Panc1 (cell line): ENCODE results near the gene CD300LB. TPM values are rescaled to one million over a fixed set of nuclear protein-coding genes. Genes with fewer than 3 reads are reported as not detected.
A peak's percentile ranks its signal among the peaks of the same experiment; 100 is the strongest.

Experiments used
- ATAC-seq: fragments of 200-7000 bp; cut with Tn5 transposase; 2 replicates; pipeline ENCODE4 v1.9.1; 2020; ENCODE audit warnings: mild to moderate bottlenecking, moderate library complexity
- BruUV-seq: library from RNA; stranded (reverse); fragments of 400-500 nt; replicated peaks from 2 replicates; lab custom pipeline; 2021; lab: Mats Ljungman, UMichigan
- CTCF ChIA-PET: fragments of 300-600 bp; sonication (Branson Sonifier 250); formaldehyde crosslinking; loops from one replicate; lab custom pipeline; 2022; ENCODE audit warnings: antibody characterized with exemption; lab: Charles Lee
- POLR2A ChIA-PET: fragments of 300-600 bp; sonication (Branson Sonifier 250); formaldehyde crosslinking; loops from one replicate; lab custom pipeline; 2022; ENCODE audit warnings: antibody characterized with exemption; lab: Charles Lee
- DNase-seq: peaks from one replicate; pipeline ENCODE4 v3.0.0-alpha.2; 2010; ENCODE audit warnings: low read depth, low spot score
- H3K27ac ChIP-seq: 2 replicates; pipeline ENCODE4 v1.5.1; 2011; ENCODE audit warnings: mild to moderate bottlenecking, low read length, inconsistent platforms
- H3K27me3 ChIP-seq: fragments of 200-500 bp; sonication (Bioruptor generic); 2 replicates; pipeline ENCODE4 v1.6.0; 2014; ENCODE audit warnings: low read length, inconsistent platforms; ENCODE audit not compliant: control insufficient read depth, insufficient read depth
- H3K36me3 ChIP-seq: fragments of 200-500 bp; sonication (Bioruptor generic); 2 replicates; pipeline ENCODE4 v1.5.1; 2014; ENCODE audit warnings: inconsistent platforms, mild to moderate bottlenecking, low read length, moderate library complexity; ENCODE audit not compliant: control insufficient read depth, insufficient read depth
- H3K4me1 ChIP-seq: 2 replicates; pipeline ENCODE4 v1.5.1; 2011; ENCODE audit warnings: inconsistent platforms, mild to moderate bottlenecking, low read length, moderate library complexity; ENCODE audit not compliant: control insufficient read depth, insufficient read depth
- H3K4me3 ChIP-seq, 2 experiments: 2 replicates each; pipeline ENCODE4 v1.5.1; 2011 to 2012; ENCODE audit warnings: low read depth in 2 of 2, low read length in 2 of 2, mild to moderate bottlenecking in 2 of 2, inconsistent platforms in 1 of 2, moderate library complexity in 1 of 2
- H3K9me3 ChIP-seq: fragments of 200-500 bp; sonication (Bioruptor generic); 2 replicates; pipeline ENCODE4 v1.5.1; 2014; ENCODE audit warnings: low read depth, mild to moderate bottlenecking, inconsistent platforms, low read length, moderate library complexity; ENCODE audit not compliant: control insufficient read depth, insufficient read depth
- CTCF ChIP-seq: fragments of 450-650 bp; IDR thresholded peaks from 2 replicates; pipeline ENCODE4 v1.5.1; 2017; ENCODE audit warnings: mild to moderate bottlenecking
- POLR2AphosphoS5 ChIP-seq: IDR thresholded peaks from 2 replicates; pipeline ENCODE4 v1.6.1; 2012; ENCODE audit warnings: mild to moderate bottlenecking, low read depth, low read length, moderate library complexity
- REST ChIP-seq, 2 experiments: IDR thresholded peaks; 2 replicates each; pipeline ENCODE4 v1.6.1; 2011 to 2012; ENCODE audit warnings: low read depth in 2 of 2, control low read depth in 1 of 2, low read length in 1 of 2, mild to moderate bottlenecking in 1 of 2, moderate library complexity in 1 of 2; ENCODE audit not compliant: insufficient read depth in 1 of 2
- SIN3A ChIP-seq: IDR thresholded peaks from 2 replicates; pipeline ENCODE4 v1.6.1; 2012; ENCODE audit warnings: low read depth, mild to moderate bottlenecking, low read length, moderate library complexity, borderline replicate concordance; ENCODE audit not compliant: insufficient read depth
- TCF7L2 ChIP-seq: IDR thresholded peaks from 2 replicates; pipeline ENCODE4 v1.6.1; 2011; ENCODE audit warnings: mild to moderate bottlenecking, low read depth, low read length, inconsistent platforms
- in situ Hi-C: cut with HindIII; loops from 2 replicates; pipeline ENCODE4 v1.10.0; 2016; ENCODE audit warnings: low sequenced_read_pairs, low pct_unique_long_range_greater_than_20kb
- intact Hi-C: fragments of 100-400 bp; cut with micrococcal nuclease; formaldehyde crosslinking; loops from one replicate; pipeline ENCODE4 v1.10.0; 2022; ENCODE audit not compliant: unreplicated experiment
- total RNA-seq: library from RNA; stranded (reverse); gene quantifications from one replicate; pipeline ENCODE4 v1.2.1, GENCODE V29; 2021; ENCODE audit not compliant: unreplicated experiment

Gene CD300LB
- total RNA-seq, 1 experiment from 2014 or later: not detected

GRCh38 chr17:74544991-74545842 is 13.9 kb upstream of the CD300LB start:
- TF ChIP-seq TCF7L2 (no peak), CTCF (no peak), POLR2AphosphoS5 (no peak), SIN3A (no peak), REST (IDR thresholded peaks at IDR 0.05; ENCODE audit: insufficient read depth in 1 of 2, low read depth in 2 of 2, low read length in 1 of 2) (no peak)
- ATAC-seq (0 out of 2 replicates have a peak, but pooled peaks have one; percentile 28), DNase-seq (no peak)
- CTCF ChIA-PET: interaction anchor here (0.9 kb wide), 1 partner anchor 21 kb away, joined by 5 read pairs; no protein-coding TSS in a partner anchor
- H3K27me3 ChIP-seq: no peaks in the 10 kb centered on the region
- H3K27ac ChIP-seq: no peak overlapping the region
- no peaks in the 10 kb centered on the region for H3K9me3 ChIP-seq
- no peak overlapping the region for H3K4me3 ChIP-seq
- in situ Hi-C loops: no loop called here
- intact Hi-C loops: no loop called here
- no TSS peak for BruUV-seq
- H3K36me3 ChIP-seq: no peaks in the 10 kb centered on the region
- no peaks in the 10 kb centered on the region for H3K4me1 ChIP-seq
- POLR2A ChIA-PET: no interaction called here

DNA sequence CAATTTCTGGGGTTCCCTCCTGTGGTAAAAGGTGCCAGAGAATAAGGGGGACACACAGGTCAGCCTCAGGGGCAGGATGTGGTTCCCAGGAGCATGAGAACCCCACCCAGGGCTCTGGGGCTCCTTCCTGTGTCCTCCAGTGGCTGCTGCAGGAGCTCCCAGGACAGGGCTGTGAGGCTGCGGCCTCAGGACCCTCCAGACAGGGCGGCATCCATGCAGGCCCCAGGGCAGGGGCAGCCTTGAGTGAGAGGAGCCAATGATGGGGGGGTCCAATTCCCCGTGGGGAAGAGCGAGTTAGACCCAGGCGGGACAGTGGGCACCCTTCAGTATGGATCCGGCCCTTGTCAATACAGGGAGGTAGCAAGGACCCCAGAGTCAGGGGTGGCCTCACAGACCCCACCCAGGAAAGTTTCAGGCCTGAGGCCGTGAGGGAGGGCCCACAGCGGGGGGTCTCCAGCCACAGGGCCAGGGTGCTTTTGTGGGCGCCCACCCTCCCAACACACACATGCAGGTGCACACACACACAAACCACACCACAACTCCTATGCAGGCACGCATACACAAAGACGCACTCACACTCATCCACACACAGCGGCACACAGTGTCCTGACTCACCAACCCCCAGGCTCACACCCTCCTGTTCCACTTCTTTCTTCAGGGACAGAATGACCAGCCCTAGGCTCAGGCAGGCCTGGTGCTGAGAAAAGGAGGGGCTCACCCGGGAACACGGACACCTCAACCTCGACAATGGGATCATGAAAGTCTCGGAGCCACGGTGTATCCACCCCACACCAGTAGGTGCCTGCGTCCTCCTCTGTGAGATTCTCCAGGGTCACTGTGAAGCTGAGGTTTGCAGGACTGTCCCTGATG is 12.9 kb upstream of the CD300LB start:
- ATAC-seq: 0 out of 2 replicates have a peak, but pooled peaks have one; percentile 22
- ChIA-PET CTCF (no interaction called here), POLR2A (no interaction called here)
- H3K27ac ChIP-seq: no peak overlapping the region
- DNase-seq: no peak
- no peaks in the 10 kb centered on the region for H3K9me3 ChIP-seq
- no peak overlapping the region for H3K4me3 ChIP-seq
- no peaks in the 10 kb centered on the region for H3K27me3 ChIP-seq
- no TSS peak for BruUV-seq
- in situ Hi-C loops (no loop called here), intact Hi-C loops (no loop called here)
- TF ChIP-seq POLR2AphosphoS5 (no peak), TCF7L2 (no peak)
- no peaks in the 10 kb centered on the region for H3K36me3 ChIP-seq
- H3K4me1 ChIP-seq: no peaks in the 10 kb centered on the region
